PC-9 (cell line): ENCODE data around the gene LRRC1.

Source experiments
- EZH2 ChIP-seq: fragments of 200-600 bp; sonication (generic); IDR thresholded peaks from 2 replicates; pipeline ENCODE4 v1.8.0; 2017; ENCODE audit warnings: antibody characterized with exemption, low read depth
- TF ChIP-seq, protein P1 (sequence below): fragments of 200-600 bp; sonication (generic); conservative IDR thresholded peaks from 2 replicates; pipeline ENCODE4 v1.6.1; 2017; ENCODE audit warnings: mixed run types, antibody characterized with exemption, mild to moderate bottlenecking, moderate library complexity

GRCh38 chr6:53796791-53797190, 2.0 kb downstream of the LRRC1 start:
- TF ChIP-seq, protein P1, sequence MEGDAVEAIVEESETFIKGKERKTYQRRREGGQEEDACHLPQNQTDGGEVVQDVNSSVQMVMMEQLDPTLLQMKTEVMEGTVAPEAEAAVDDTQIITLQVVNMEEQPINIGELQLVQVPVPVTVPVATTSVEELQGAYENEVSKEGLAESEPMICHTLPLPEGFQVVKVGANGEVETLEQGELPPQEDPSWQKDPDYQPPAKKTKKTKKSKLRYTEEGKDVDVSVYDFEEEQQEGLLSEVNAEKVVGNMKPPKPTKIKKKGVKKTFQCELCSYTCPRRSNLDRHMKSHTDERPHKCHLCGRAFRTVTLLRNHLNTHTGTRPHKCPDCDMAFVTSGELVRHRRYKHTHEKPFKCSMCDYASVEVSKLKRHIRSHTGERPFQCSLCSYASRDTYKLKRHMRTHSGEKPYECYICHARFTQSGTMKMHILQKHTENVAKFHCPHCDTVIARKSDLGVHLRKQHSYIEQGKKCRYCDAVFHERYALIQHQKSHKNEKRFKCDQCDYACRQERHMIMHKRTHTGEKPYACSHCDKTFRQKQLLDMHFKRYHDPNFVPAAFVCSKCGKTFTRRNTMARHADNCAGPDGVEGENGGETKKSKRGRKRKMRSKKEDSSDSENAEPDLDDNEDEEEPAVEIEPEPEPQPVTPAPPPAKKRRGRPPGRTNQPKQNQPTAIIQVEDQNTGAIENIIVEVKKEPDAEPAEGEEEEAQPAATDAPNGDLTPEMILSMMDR, result no peak
- no peak for TF ChIP-seq EZH2
